Epithelial cell of prostate (primary cell): ENCODE measurements around the gene IL6.
A peak's percentile ranks its signal among the peaks of the same experiment; 100 is the strongest.

Experiments used
- DNase-seq: peaks from one replicate; pipeline ENCODE4 v3.0.0-alpha.2; 2011; ENCODE audit warnings: low read depth, low spot score
- H3K27ac ChIP-seq: fragments of 450-650 bp; 2 replicates; pipeline ENCODE4 v1.5.1; 2017; ENCODE audit warnings: mild to moderate bottlenecking

Gene IL6

GRCh38 chr7:22723637-22724036 is 3.4 kb upstream of the IL6 start:
- DNase-seq, result no peak
- H3K27ac ChIP-seq, result no peak overlapping the region

- DNase-seq, result no peak
- no peak overlapping the region for H3K27ac ChIP-seq
Measured at GRCh38 chr7:22724861-22725260, 2.1 kb upstream of the IL6 start.

- H3K27ac ChIP-seq, result no peak overlapping the region
- DNase-seq, result no peak
Measured at GRCh38 chr7:22725585-22725984, 1.4 kb upstream of the IL6 start.

- no peak for DNase-seq
- H3K27ac ChIP-seq, result peak overlapping the region; percentile 66
Measured at GRCh38 chr7:22726345-22726906, 574 bp upstream of the IL6 start.

GRCh38 chr7:22727714-22728035 is 675 bp downstream of the IL6 start:
- no peak for DNase-seq
- H3K27ac ChIP-seq, result no peak overlapping the region

GRCh38 chr7:22728401-22729029 is 1.5 kb downstream of the IL6 start:
- no peak overlapping the region for H3K27ac ChIP-seq
- no peak for DNase-seq

GRCh38 chr7:22729180-22729825 is 2.3 kb downstream of the IL6 start:
- no peak for DNase-seq
- H3K27ac ChIP-seq, result no peak overlapping the region

- no peak for DNase-seq
- H3K27ac ChIP-seq, result no peak overlapping the region
Measured at GRCh38 chr7:22730066-22730710, 3.2 kb downstream of the IL6 start.

GRCh38 chr7:22730921-22731654 is 4.1 kb downstream of the IL6 start:
- DNase-seq, result peak; percentile 74
- H3K27ac ChIP-seq, result peak overlapping the region; percentile 22

GRCh38 chr7:22731766-22732165 is 4.8 kb downstream of the IL6 start:
- DNase-seq, result no peak
- no peak overlapping the region for H3K27ac ChIP-seq

GRCh38 chr7:22732556-22733126 is 5.6 kb downstream of the IL6 start:
- DNase-seq, result no peak
- no peak overlapping the region for H3K27ac ChIP-seq

GRCh38 chr7:22733761-22734160 is 6.8 kb downstream of the IL6 start:
- no peak overlapping the region for H3K27ac ChIP-seq
- DNase-seq, result no peak

- H3K27ac ChIP-seq, result no peak overlapping the region
- DNase-seq, result no peak
Measured at GRCh38 chr7:22743014-22743413, 16.0 kb downstream of the IL6 start.

GRCh38 chr7:22751341-22751740 is 24.3 kb downstream of the IL6 start:
- H3K27ac ChIP-seq, result no peak overlapping the region
- DNase-seq, result no peak

GRCh38 chr7:22757338-22757994 is 30.5 kb downstream of the IL6 start:
- H3K27ac ChIP-seq, result no peak overlapping the region
- DNase-seq, result no peak

- H3K27ac ChIP-seq, result no peak overlapping the region
- DNase-seq, result no peak
Measured at GRCh38 chr7:22758576-22758975, 31.6 kb downstream of the IL6 start.

GRCh38 chr7:22759721-22760120 is 32.7 kb downstream of the IL6 start:
- DNase-seq, result no peak
- no peak overlapping the region for H3K27ac ChIP-seq

GRCh38 chr7:22762866-22763265 is 35.9 kb downstream of the IL6 start:
- DNase-seq, result no peak
- H3K27ac ChIP-seq, result no peak overlapping the region

GRCh38 chr7:22765609-22766008 is 38.6 kb downstream of the IL6 start:
- DNase-seq, result no peak
- H3K27ac ChIP-seq, result no peak overlapping the region
